GM21619 (cell line): Measurements from ENCODE around the gene DGKI.
A peak's percentile ranks its signal among the peaks of the same experiment; 100 is the strongest.

ENCODE experiments used
- ATAC-seq: cut with Tn5 transposase; IDR thresholded peaks from one replicate; pipeline ENCODE4 v1.9.1; 2021; ENCODE audit not compliant: unreplicated experiment

Gene DGKI

DNA sequence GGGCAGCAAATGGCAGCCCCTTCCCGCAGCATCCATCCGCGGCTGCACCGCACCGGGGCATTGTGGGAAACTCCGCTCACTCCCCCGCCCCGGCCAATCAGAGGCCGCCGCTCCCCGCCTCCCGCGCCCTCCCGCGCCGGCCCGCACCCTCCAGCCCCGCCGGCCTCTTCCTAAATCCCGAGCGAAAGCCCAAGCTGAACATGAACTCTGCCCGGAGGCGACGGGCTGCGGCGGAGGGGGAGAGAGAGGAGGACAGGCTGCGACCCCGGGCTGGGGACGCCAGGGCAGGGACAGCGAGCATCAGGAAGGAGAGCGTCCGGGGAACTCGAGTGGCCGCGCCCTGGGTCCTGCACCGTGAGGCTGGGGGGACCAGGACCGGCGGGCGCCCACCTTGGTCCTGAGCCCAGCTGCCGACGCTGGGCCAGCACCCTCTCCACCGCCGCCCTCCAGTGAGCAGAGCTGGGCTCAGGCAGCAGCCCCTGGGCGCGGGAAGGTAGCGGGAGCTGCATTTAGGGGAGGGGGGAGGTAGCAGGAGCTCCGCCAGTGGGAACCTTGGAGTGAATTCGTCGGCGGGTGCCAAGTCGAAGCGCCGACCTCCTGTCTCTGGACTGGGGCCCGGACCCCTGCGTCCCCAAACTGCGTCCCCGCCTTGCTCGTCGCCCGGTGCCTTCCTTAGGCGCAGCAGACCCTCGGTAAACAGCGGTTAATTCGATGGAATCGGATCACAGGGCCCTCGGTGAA, at the start of gene DGKI:
Gene DGKI (minus strand): TSS at position 148 of the 741 bp plus-strand sequence.
- peak; percentile 50 for ATAC-seq

GRCh38 chr7:137895301-137896221, 48.8 kb upstream of the DGKI start:
- peak; percentile 77 for ATAC-seq

DNA sequence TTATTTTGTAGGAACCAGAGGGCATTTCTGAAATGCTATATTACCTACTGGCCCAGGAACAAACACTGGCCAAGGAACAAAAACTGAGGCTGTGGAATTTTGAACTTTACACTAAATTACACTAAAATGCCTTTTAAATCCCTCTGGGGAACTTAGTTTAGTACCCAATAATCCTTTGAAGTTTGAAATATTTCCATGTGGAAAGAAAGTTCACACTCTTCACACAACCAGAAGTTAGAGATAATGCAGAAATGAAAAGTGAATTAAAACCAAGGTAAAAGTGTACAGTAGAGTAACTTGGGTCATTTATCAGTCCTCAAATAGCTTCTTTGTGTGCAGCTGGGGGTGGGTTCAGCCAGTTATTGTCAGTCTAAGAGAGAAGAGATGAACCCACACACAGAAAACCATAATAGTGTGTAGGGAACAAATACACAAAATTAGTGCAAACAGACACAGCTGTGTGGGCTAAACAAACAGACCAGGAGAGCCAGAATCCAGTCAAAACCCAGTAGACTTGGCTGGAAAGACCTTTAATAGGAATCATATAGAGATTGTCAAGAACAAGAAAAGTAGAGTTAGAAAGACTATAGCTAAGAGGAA, 46.5 kb upstream of the DGKI start:
- ATAC-seq = no peak

DNA sequence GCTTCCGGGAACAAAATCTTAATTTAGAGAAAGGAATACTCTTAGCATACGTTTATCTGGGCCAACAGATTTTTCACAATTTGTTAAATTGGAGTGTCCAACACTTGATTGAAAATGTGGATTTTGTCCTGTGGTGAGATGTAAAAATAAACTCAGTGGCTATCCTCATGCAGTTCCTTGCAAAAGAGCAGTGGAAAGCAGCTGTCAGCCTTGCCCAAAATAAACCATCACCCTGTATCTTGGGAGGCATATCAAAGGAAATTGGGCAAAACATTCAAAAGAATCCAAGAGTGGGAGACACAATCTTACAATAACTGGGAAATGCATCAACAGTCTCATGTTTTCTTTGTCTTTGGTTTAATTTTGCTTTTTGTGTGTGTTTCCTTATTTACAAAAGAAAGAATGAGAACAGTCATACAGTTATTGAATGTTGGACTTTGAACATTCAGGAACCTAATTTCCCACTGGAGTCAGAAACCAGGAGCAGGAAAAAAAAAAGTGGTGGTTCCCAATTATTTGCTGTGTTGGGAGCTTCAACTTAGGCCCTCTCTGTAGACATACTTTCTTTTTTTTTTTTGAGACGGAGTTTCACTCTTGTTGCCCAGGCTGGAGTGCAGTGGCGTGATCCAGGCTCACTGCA, 44.4 kb upstream of the DGKI start:
- no peak for ATAC-seq

- ATAC-seq = no peak
Observed at GRCh38 chr7:137890449-137890921, 43.7 kb upstream of the DGKI start.

- ATAC-seq = no peak
Observed at GRCh38 chr7:137888241-137888640, 41.5 kb upstream of the DGKI start.

DNA sequence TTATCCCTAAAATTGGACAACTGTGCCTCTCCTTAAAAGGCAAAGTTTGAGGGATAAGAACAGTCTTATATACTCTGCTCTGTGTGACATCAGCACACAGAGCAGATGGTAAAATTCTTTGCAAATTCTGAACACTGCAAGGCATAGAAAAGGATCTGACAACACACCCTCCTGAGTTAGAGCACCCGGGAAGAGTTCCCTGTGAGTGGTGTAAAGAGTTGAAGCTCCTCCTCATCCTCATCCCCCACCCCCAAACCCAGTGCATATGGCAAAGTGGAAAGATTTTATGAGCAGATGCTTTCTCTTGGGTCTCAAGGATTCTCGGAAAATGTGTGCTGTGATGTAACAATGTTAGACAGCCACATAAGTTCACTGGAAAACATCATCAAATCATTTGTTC, 40.0 kb upstream of the DGKI start:
- no peak for ATAC-seq

GRCh38 chr7:137886281-137886680, 39.5 kb upstream of the DGKI start:
- ATAC-seq = no peak

DNA sequence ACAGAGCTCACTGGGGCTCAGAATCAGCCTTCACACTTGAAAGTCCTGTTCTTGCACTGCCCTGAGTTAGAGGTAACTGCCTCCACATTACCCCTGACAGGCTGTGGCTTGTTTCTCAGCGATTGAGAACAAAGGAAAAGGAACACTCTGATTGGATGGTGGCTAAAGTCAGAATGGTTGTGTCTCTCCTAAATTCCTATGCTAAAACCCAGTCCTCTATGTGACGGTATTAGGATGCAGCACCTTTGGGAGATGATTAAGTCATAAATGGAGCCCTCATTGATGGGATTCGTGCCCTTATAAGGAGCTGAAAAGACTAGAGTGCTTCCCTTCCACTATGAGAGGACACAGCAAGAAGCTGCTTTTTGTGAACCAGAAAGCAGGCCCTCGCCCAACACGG, 38.9 kb upstream of the DGKI start:
- ATAC-seq = no peak

DNA sequence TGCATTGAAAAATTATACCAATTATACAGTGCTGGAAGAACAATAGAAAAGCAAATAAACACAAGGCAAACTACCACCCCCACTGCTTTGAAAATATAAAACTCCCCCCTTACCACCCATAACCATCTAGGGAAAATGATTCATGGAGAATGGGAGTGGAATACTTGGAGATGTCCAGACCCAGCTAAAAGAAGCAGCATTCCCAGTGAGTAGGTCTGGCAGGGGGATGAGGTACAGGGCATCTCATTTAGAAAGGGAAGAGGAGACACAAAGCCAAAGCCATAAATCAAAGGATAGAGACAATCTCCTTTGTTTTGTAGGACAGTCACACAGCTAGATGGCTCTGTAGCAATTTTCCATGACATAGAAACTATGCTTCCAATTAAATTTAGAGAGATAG, 36.0 kb upstream of the DGKI start:
- ATAC-seq = no peak

GRCh38 chr7:137882261-137882668, 35.5 kb upstream of the DGKI start:
- ATAC-seq = peak; percentile 96

DNA sequence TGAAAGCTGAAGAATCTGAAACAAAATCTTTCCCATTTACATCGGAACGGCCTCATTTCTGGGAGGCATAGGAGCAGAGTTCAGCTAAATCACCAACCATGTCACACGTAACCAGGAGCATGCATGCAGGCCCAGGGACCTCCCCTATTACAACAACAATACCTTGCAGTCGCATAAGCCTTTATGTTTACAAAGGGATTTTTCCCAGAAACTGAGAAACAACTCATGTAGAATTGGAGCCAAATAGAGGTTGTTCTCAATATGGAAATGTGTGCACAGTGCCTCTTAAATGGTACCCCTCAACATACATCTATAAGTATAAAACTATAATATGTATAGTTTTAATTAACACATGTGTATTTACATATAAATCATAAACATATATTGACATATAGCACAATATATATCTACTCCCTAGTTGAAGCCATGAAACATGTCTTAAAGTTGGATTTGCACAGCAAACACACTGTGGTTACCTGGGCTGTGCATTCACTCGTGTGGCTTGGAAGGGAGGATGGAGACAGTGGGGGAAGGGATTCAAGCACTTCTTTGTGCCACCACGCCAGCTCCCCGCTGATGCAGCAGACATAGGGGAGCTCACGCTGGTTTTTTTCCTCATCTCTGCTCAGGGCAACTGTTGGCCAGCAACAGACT, 35.0 kb upstream of the DGKI start:
- ATAC-seq = peak; percentile 8

DNA sequence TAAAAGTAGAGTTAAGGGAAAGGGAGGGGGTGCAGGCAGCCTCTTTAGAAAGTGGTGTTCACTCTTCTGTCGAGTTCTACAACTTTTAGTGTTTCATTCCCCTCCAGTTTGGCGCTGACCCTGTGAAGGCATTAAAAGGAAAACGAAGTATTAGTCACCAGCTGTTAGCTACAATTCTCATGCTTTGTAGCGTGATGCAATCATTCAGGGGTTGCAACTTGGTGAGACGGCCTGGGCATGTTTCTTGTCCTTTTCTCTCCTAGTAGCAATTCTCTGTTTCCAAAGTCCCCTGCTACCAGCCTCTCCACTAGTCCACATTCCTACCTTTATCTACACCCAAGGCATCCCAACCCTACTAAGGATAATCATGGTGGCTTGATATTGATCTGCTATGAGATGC, 33.7 kb upstream of the DGKI start:
- ATAC-seq = no peak

DNA sequence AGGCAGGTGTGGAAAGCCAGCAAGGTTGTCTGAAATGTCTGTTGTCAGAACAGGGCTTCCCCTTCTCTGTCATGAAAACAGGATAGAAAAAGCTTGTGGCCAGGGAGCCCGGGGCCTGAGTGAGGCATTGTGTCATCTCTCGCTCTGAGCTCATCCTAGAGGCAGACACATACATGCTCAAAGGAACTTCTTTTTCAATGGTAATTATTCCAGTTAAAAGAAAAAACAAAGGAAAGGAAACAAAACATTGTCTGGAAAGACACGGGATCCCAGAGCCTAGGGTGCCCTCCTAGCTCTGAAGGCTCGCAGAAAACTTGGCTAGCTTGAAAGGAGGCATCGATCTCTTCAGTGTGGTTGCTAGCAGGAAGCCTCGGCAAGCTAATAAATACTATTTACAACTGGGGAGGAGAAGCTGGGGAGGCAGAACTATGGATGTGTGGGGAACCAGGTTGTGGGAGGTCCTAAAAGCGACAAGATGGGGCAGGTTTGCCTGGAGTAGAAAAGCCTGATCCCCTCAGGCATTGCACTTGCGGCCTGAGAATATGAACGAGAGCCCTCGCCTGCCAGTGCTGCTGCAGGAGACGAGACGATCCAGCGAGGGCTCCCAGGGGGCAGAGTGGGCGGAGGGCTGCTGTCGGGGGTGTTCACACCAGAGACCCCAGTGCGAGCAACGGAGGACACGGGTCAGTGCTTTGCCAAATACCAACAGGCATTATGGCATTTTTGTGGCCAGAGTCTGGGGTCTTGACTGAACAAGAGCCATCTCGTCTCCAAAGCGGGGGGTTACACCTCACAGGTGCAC, 32.8 kb upstream of the DGKI start:
- no peak for ATAC-seq

GRCh38 chr7:137878333-137878961, 31.7 kb upstream of the DGKI start:
- no peak for ATAC-seq

- no peak for ATAC-seq
Observed at GRCh38 chr7:137877027-137877675, 30.4 kb upstream of the DGKI start.

DNA sequence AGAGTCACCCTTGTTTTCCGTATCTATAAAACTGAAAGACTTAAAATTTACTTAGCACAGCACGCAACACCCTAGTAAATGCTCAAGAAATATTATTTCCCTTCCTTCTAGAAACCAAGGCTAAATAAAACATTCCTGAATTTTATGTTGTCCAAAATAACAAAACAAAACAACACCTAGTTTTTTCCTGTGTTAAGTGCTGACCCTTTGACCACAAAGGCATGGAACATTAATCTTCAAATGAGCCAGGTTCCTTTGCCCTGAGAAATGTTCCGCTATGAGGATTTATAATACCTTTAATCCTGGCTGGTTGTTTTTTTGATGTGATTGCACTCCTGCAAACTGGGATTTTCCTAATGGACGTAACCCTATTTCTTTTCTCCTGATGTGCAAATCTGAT, 29.0 kb upstream of the DGKI start:
- ATAC-seq = no peak

DNA sequence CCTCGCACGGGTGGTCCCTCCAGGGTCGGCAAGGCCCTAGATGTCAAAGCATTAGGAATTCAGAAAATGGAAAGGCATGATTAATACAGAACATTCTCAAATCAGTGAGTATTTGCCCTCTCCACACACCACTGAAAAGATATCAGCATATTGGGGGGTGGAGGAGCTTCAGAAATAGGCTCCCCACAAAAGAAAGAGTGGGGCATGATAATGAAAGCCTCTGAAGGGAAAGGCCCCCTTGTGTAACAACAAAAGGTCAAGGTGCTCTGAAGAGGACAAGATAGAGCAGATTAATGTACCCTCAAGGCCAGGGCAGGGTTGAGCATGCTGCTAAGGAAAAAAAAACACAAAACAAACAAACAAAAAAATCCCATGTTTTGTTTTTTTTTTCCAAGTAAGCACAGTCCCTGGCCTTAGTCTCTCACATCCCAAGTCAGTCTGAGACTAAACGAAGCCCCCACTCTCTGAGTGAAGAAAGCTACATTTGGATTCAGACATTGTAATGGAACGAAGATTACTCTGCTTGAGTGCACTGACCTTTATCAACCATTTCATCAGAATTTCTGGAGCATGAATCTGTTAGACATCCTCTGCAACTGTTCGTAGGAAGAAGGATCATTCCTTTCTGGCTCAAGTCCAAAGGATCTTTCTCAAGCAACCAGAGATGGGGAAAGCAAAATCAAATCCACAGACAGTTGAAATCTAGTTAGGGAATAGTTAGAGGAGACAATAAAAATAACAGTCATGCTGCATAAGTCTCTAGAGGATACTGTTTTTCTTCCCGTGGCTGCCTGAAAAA, 27.4 kb upstream of the DGKI start:
- no peak for ATAC-seq
